Left lung (tissue), 10 donors: ENCODE data around the gene SUSD3. TPM values are rescaled to one million over a fixed set of nuclear protein-coding genes. Genes with fewer than 3 reads are reported as not detected.

Experiments
- ATAC-seq: fragments of 200-7000 bp; cut with Tn5 transposase; one replicate; pipeline ENCODE4 v1.9.1; 2020; ENCODE audit warnings: moderate library complexity
- DNase-seq, 4 donors: peaks; one replicate each; pipeline ENCODE4 v3.0.0-alpha.2; 2013 to 2020
- H3K27ac ChIP-seq, 2 donors: fragments of 200-600 bp; sonication (generic) in 1 of 2; one replicate each; pipeline versions ENCODE4 v1.5.0 to v1.8.0; 2020 to 2021
- H3K27me3 ChIP-seq, 2 donors: fragments of 200-600 bp; sonication (generic) in 1 of 2; one replicate each; pipeline versions ENCODE4 v1.5.0 to v1.8.0; 2020 to 2021
- H3K36me3 ChIP-seq, 2 donors: fragments of 200-600 bp; sonication (generic) in 1 of 2; one replicate each; pipeline versions ENCODE4 v1.5.0 to v1.8.0; 2020 to 2021
- H3K4me1 ChIP-seq, 2 donors: fragments of 200-600 bp; one replicate each; pipeline ENCODE4 v1.8.0; 2021
- H3K4me3 ChIP-seq, 2 donors: fragments of 200-600 bp; sonication (generic) in 1 of 2; one replicate each; pipeline versions ENCODE4 v1.5.0 to v1.8.0; 2020 to 2021; ENCODE audit warnings: mild to moderate bottlenecking in 1 of 2
- H3K9me3 ChIP-seq, 2 donors: fragments of 200-600 bp; sonication (generic) in 1 of 2; one replicate each; pipeline versions ENCODE4 v1.5.0 to v1.8.0; 2020 to 2021
- CTCF ChIP-seq, 2 donors: fragments of 200-600 bp; sonication (generic) in 1 of 2; IDR thresholded peaks; one replicate each; pipeline versions ENCODE4 v1.5.0 to v1.8.0; 2021; ENCODE audit warnings: antibody characterized with exemption in 2 of 2
- intact Hi-C, 2 donors: fragments of 100-400 bp; cut with DNase I; formaldehyde crosslinking; loops; one replicate each; pipeline versions ENCODE4 v1.11.2 to v1.14.2; 2022
- polyA plus RNA-seq, 6 donors: library from polyadenylated mRNA; unstranded; fragments of 120-200 nt; gene quantifications; one replicate each; pipeline ENCODE4 v1.2.1, GENCODE V29; 2013; ENCODE audit not compliant: insufficient read length in 6 of 6
- total RNA-seq, 2 donors: library from RNA; stranded (reverse); fragmentation: NEBNext Ultra II Directional; extraction: Animal tissue kit (Norgen Biotek cat#: 25700); gene quantifications; one replicate each; pipeline ENCODE4 v1.2.1, GENCODE V29; 2021
- donor health status: DM: no; HTN: yes; CAD: no.
- donor health status: DM: no; HTN: no; CAD: no.

Gene SUSD3
- total and polyA plus RNA-seq, 8 donors, result 2.6 to 12.1 (median 5.3) TPM

GRCh38 chr9:93133681-93134014 is 75.1 kb downstream of the SUSD3 start:
- H3K27me3 ChIP-seq, result no peaks in the 10 kb centered on the region
- intact Hi-C loops, result no loop called here
- H3K27ac ChIP-seq, result peak overlapping the region; percentile 96 to 99
- TF ChIP-seq CTCF (IDR thresholded peaks at IDR 0.05), result no peak
- H3K36me3 ChIP-seq, result peaks cover 0 to 5% of the 10 kb centered on the region in 2 donors
- ATAC-seq (peak; percentile 64), DNase-seq (peak; percentile 56 to 91 (median 85))
- H3K4me1 ChIP-seq, result peaks cover 41 to 76% of the 10 kb centered on the region in 2 donors
- peak overlapping the region; percentile 76 to 95 for H3K4me3 ChIP-seq
- peaks cover 0 to 5% of the 10 kb centered on the region in 2 donors for H3K9me3 ChIP-seq

GRCh38 chr9:93134015-93134739 is 75.7 kb downstream of the SUSD3 start, which contains the start of gene NINJ1:
TSS of gene NINJ1 (minus strand) at chr9:93134251. CDS start at chr9:93134217, 34 bp downstream.
- peaks cover 0 to 5% of the 10 kb centered on the region in 2 donors for H3K36me3 ChIP-seq
- peak within 1 kb of the TSS; percentile 76 to 95 for H3K4me3 ChIP-seq
- intact Hi-C loops, result no loop called here
- H3K9me3 ChIP-seq, result peaks cover 0 to 5% of the 10 kb centered on the region in 2 donors
- no peaks in the 10 kb centered on the region for H3K27me3 ChIP-seq
- DNase-seq (peak; percentile 81 to 95 (median 82)), ATAC-seq (peak; percentile 84)
- peak within 1 kb of the TSS; percentile 96 to 99 for H3K27ac ChIP-seq
- TF ChIP-seq CTCF (IDR thresholded peaks at IDR 0.05), result no peak
- H3K4me1 ChIP-seq, result peaks cover 39 to 71% of the 10 kb centered on the region in 2 donors

Other genes starting within 250 kb of the SUSD3 start
- 1 to 10 TPM; 8.4 to 9.3 TPM for gene ZNF484, start 180.7 kb upstream of the SUSD3 start, total RNA-seq
- gene ZNF484, start 180.7 kb upstream of the SUSD3 start, polyA plus RNA-seq, result 10 to 100 TPM in 5 of 6 donors, 1 to 10 TPM in 1; 9.1 to 13.2 (median 12.3) TPM
- gene FGD3, start 111.2 kb upstream of the SUSD3 start, total RNA-seq, result 10 to 100 TPM; 17.2 to 29.9 TPM
- 1 to 10 TPM; 4.2 to 8.8 (median 6.6) TPM for gene FGD3, start 111.2 kb upstream of the SUSD3 start, polyA plus RNA-seq
- gene CARD19, start 37.5 kb downstream of the SUSD3 start, total RNA-seq, result 10 to 100 TPM; 27.7 to 43.0 TPM
- gene CARD19, start 37.5 kb downstream of the SUSD3 start, polyA plus RNA-seq, result 10 to 100 TPM; 16.9 to 25.5 (median 21.6) TPM
- gene NINJ1, start 75.5 kb downstream of the SUSD3 start, total RNA-seq, result 10 to 100 TPM; 77.9 to 83.5 TPM
- gene NINJ1, start 75.5 kb downstream of the SUSD3 start, polyA plus RNA-seq, result 10 to 100 TPM; 29.8 to 40.1 (median 35.0) TPM
- gene WNK2, start 125.4 kb downstream of the SUSD3 start, total RNA-seq, result 1 to 10 TPM in 1 of 2 donors, under 1 TPM in 1; 0.93 to 1.6 TPM
- 10 to 100 TPM in 1 of 6 donors, 1 to 10 TPM in 5; 5.7 to 10.4 (median 8.0) TPM for gene WNK2, start 125.4 kb downstream of the SUSD3 start, polyA plus RNA-seq